Nephron (organoid): ENCODE measurements around the gene ZFYVE28.

ENCODE experiments used
- H3K27ac Mint-ChIP-seq, 3 experiments: 2 replicates each; pipeline ENCODE4 v1.8.0; 2020; ENCODE audit warnings: mixed read lengths in 3 of 3, mild to moderate bottlenecking in 2 of 3, moderate library complexity in 1 of 3
- H3K27me3 Mint-ChIP-seq: 2 replicates; pipeline ENCODE4 v1.8.0; 2021; ENCODE audit warnings: low read depth, mild to moderate bottlenecking, moderate library complexity, mixed read lengths
- H3K36me3 Mint-ChIP-seq: 2 replicates; pipeline ENCODE4 v1.8.0; 2020; ENCODE audit warnings: low read depth, mixed read lengths
- H3K4me1 Mint-ChIP-seq: 2 replicates; pipeline ENCODE4 v1.8.0; 2020; ENCODE audit warnings: mixed read lengths
- H3K4me3 Mint-ChIP-seq, 3 experiments: 2 replicates each; pipeline ENCODE4 v1.8.0; 2020; ENCODE audit warnings: mild to moderate bottlenecking in 3 of 3, mixed read lengths in 3 of 3, moderate library complexity in 2 of 3
- H3K9me3 Mint-ChIP-seq: 2 replicates; pipeline ENCODE4 v1.8.0; 2020; ENCODE audit warnings: mixed read lengths
- CTCF ChIP-seq, 3 experiments: fragments of 200-600 bp; sonication (generic); IDR thresholded peaks; one replicate each; pipeline ENCODE4 v1.5.0; 2021; ENCODE audit warnings: antibody characterized with exemption in 3 of 3; ENCODE audit not compliant: unreplicated experiment in 3 of 3

Gene ZFYVE28

GRCh38 chr4:2248821-2249261 is 169.6 kb downstream of the ZFYVE28 start:
- Mint-ChIP-seq H3K27ac (peak overlapping the region in 1 of 3 experiments; percentile 63), H3K27me3 (no peaks in the 10 kb centered on the region), H3K4me1 (peaks cover 18% of the 10 kb centered on the region), H3K36me3 (peaks cover 4% of the 10 kb centered on the region), H3K4me3 (no peak overlapping the region), H3K9me3 (no peaks in the 10 kb centered on the region)
- no peak for TF ChIP-seq CTCF (IDR thresholded peaks at IDR 0.05; ENCODE audit: unreplicated experiment in 3 of 3)

GRCh38 chr4:2248044-2248780 is 170.2 kb downstream of the ZFYVE28 start:
- Mint-ChIP-seq H3K4me1 (peaks cover 25% of the 10 kb centered on the region), H3K27ac (no peak overlapping the region), H3K4me3 (no peak overlapping the region), H3K9me3 (no peaks in the 10 kb centered on the region), H3K36me3 (peaks cover 4% of the 10 kb centered on the region), H3K27me3 (no peaks in the 10 kb centered on the region)
- no peak for TF ChIP-seq CTCF (IDR thresholded peaks at IDR 0.05; ENCODE audit: unreplicated experiment in 3 of 3)

- H3K36me3 Mint-ChIP-seq: peaks cover 4% of the 10 kb centered on the region
- H3K4me1 Mint-ChIP-seq: peaks cover 25% of the 10 kb centered on the region
- no peaks in the 10 kb centered on the region for H3K27me3 Mint-ChIP-seq
- TF ChIP-seq CTCF (IDR thresholded peaks at IDR 0.05; ENCODE audit: unreplicated experiment in 3 of 3): no peak
- H3K9me3 Mint-ChIP-seq: no peaks in the 10 kb centered on the region
- H3K27ac Mint-ChIP-seq: no peak overlapping the region
- H3K4me3 Mint-ChIP-seq: no peak overlapping the region
Measured at GRCh38 chr4:2247128-2248043, 171.1 kb downstream of the ZFYVE28 start.

- peaks cover 25% of the 10 kb centered on the region for H3K4me1 Mint-ChIP-seq
- H3K36me3 Mint-ChIP-seq: peaks cover 4% of the 10 kb centered on the region
- no peak for TF ChIP-seq CTCF (IDR thresholded peaks at IDR 0.05; ENCODE audit: unreplicated experiment in 3 of 3)
- H3K27ac Mint-ChIP-seq: no peak overlapping the region
- H3K4me3 Mint-ChIP-seq: no peak overlapping the region
- H3K27me3 Mint-ChIP-seq: no peaks in the 10 kb centered on the region
- no peaks in the 10 kb centered on the region for H3K9me3 Mint-ChIP-seq
Measured at GRCh38 chr4:2246384-2247127, 171.9 kb downstream of the ZFYVE28 start.

GRCh38 chr4:2245787-2246275 is 172.6 kb downstream of the ZFYVE28 start:
- TF ChIP-seq CTCF (IDR thresholded peaks at IDR 0.05; ENCODE audit: unreplicated experiment in 3 of 3): no peak
- peak overlapping the region; percentile 94 to 99 (median 95) for H3K27ac Mint-ChIP-seq
- peaks cover 4% of the 10 kb centered on the region for H3K36me3 Mint-ChIP-seq
- H3K27me3 Mint-ChIP-seq: no peaks in the 10 kb centered on the region
- H3K4me3 Mint-ChIP-seq: no peak overlapping the region
- peaks cover 28% of the 10 kb centered on the region for H3K4me1 Mint-ChIP-seq
- H3K9me3 Mint-ChIP-seq: no peaks in the 10 kb centered on the region
